K562 (cell line): ENCODE measurements around the gene TECTA. TPM values are rescaled to one million over a fixed set of nuclear protein-coding genes. Genes with fewer than 3 reads are reported as not detected.

ENCODE experiments used
- ATAC-seq: fragments of 200-7000 bp; cut with Tn5 transposase; 3 replicates; pipeline ENCODE4 v1.9.1; 2020; ENCODE audit warnings: moderate library complexity
- BruUV-seq: library from RNA; stranded (reverse); fragments of 400-500 nt; replicated peaks from 2 replicates; lab custom pipeline; 2021; lab: Mats Ljungman, UMichigan
- CTCF ChIA-PET: fragments of 300-600 bp; formaldehyde crosslinking; extraction: SDS; loops from one replicate; lab custom pipeline; 2021; ENCODE audit warnings: low intra/inter-chr PET ratio; lab: Yijun Ruan, JAX
- POLR2A ChIA-PET: fragments of 300-600, 350-650 bp; sonication (Branson Sonifier 250); formaldehyde crosslinking; extraction: SDS; loops from one replicate; lab custom pipeline; 2021; ENCODE audit warnings: antibody characterized with exemption, inconsistent platforms; lab: Yijun Ruan, JAX
- DNase-seq, 4 experiments: peaks; one replicate each; pipeline versions ENCODE4 v3.0.0 to v3.0.0-alpha.2; 2011 to 2018; ENCODE audit warnings: low spot score in 3 of 4, mixed read lengths in 3 of 4; ENCODE audit errors: extremely low read depth in 1 of 4
- FAIRE-seq: peaks from 2 replicates; lab custom pipeline; 2011; peaks lifted over from hg19 to GRCh38; lab: Jason Lieb, UNC
- H2AFZ ChIP-seq: 2 replicates; pipeline ENCODE4 v1.6.0; 2011; ENCODE audit warnings: low read depth, low read length, control low read depth, inconsistent platforms
- H3K27ac ChIP-seq: fragments of 200-600 bp; 3 replicates; pipeline ENCODE4 v1.8.0; 2011; ENCODE audit warnings: low read depth, mild to moderate bottlenecking, control low read depth, inconsistent platforms, low read length, moderate library complexity, mixed read lengths; ENCODE audit errors: extremely low read depth
- H3K27me3 ChIP-seq, 2 experiments: fragments of 300-600 bp in 1 of 2; 2 replicates in 1 of 2; 3 replicates in 1 of 2; pipeline versions ENCODE4 v1.6.0 to v1.8.0; 2011; ENCODE audit warnings: inconsistent platforms in 2 of 2, low read length in 2 of 2, mild to moderate bottlenecking in 1 of 2, mixed read lengths in 1 of 2, moderate library complexity in 1 of 2; ENCODE audit not compliant: control insufficient read depth in 2 of 2, insufficient read depth in 2 of 2
- H3K36me3 ChIP-seq: fragments of 300-600 bp; 3 replicates; pipeline ENCODE4 v1.8.0; 2011; ENCODE audit warnings: mild to moderate bottlenecking, low read length, inconsistent platforms; ENCODE audit not compliant: control insufficient read depth, insufficient read depth
- H3K4me1 ChIP-seq, 2 experiments: fragments of 200-600 bp in 1 of 2; replicated peaks in 1 of 2; 2 replicates in 1 of 2; 3 replicates in 1 of 2; pipeline versions ENCODE4 v1.5.1 to v1.8.0; 2011; ENCODE audit warnings: inconsistent platforms in 2 of 2, low read length in 2 of 2, mild to moderate bottlenecking in 1 of 2, mixed read lengths in 1 of 2, moderate library complexity in 1 of 2; ENCODE audit not compliant: control insufficient read depth in 2 of 2, insufficient read depth in 2 of 2
- H3K4me2 ChIP-seq: 2 replicates; pipeline ENCODE4 v1.6.1; 2011; ENCODE audit warnings: low read length, control low read depth, inconsistent platforms, mixed read lengths; ENCODE audit not compliant: insufficient read depth
- H3K4me3 ChIP-seq: fragments of 200-600 bp; sonication (generic), shearing (Covaris generic); 2 replicates; pipeline ENCODE4 v1.5.1; 2016; ENCODE audit warnings: control low read depth, inconsistent platforms
- H3K79me2 ChIP-seq: fragments of 200-600 bp; 3 replicates; pipeline ENCODE4 v1.8.0; 2011; ENCODE audit warnings: low read length, inconsistent platforms; ENCODE audit not compliant: control insufficient read depth, insufficient read depth
- H3K9ac ChIP-seq, 2 experiments: 2 replicates each; pipeline versions ENCODE4 v1.6.0 to v1.6.1; 2011; ENCODE audit warnings: low read depth in 2 of 2, low read length in 2 of 2, control low read depth in 1 of 2, inconsistent platforms in 1 of 2, mild to moderate bottlenecking in 1 of 2, mixed read lengths in 1 of 2; ENCODE audit not compliant: insufficient read depth in 1 of 2
- H3K9me1 ChIP-seq: one replicate; pipeline ENCODE4 v1.6.0; 2011; ENCODE audit warnings: inconsistent platforms, mild to moderate bottlenecking, low read length, moderate library complexity; ENCODE audit not compliant: control insufficient read depth, insufficient read depth
- H3K9me3 ChIP-seq: replicated peaks from 2 replicates; pipeline ENCODE4 v1.5.1; 2011; ENCODE audit warnings: low read depth, low read length, inconsistent platforms; ENCODE audit not compliant: control insufficient read depth, insufficient read depth
- H4K20me1 ChIP-seq: replicated peaks from 2 replicates; pipeline ENCODE4 v1.6.1; 2011; ENCODE audit warnings: low read length, inconsistent platforms, mixed read lengths; ENCODE audit not compliant: control insufficient read depth, insufficient read depth
- ELF4 ChIP-seq: fragments of 450-650 bp; formaldehyde crosslinking; IDR thresholded peaks from 2 replicates; pipeline ENCODE4 v1.4.0; 2022; ENCODE audit warnings: missing genetic modification characterization
- RNF2 ChIP-seq: sonication (generic); IDR thresholded peaks from 2 replicates; pipeline ENCODE4 v1.6.1; 2016
- SPI1 ChIP-seq: IDR thresholded peaks from 2 replicates; pipeline ENCODE4 v1.6.1; 2011; ENCODE audit warnings: low read depth, low read length, control low read depth, borderline replicate concordance
- ZNF384 ChIP-seq: IDR thresholded peaks from 2 replicates; pipeline ENCODE4 v1.6.1; 2012; ENCODE audit warnings: low read depth, low read length, improper control_type of control experiment
- WGBS: fragments of 100-300 bp; shearing (Covaris generic); methylation state at CpG from one replicate; pipeline ENCODE4 v1.1.6; 2016; ENCODE audit warnings: low coverage, mixed read lengths; ENCODE audit not compliant: insufficient coverage; ENCODE audit errors: missing lambda C conversion rate; 5-methylcytosine and 5-hydroxymethylcytosine counted together
- in situ Hi-C: fragments of 300-500 bp; cut with MboI; formaldehyde crosslinking; loops from 4 replicates; pipeline ENCODE4 v1.15.0; 2018; ENCODE audit warnings: inconsistent platforms, mixed read lengths
- intact Hi-C: fragments of 100-400 bp; cut with micrococcal nuclease; formaldehyde crosslinking; loops from 2 replicates; pipeline ENCODE4 v1.14.2; 2022
- polyA plus RNA-seq, 8 experiments: library from polyadenylated mRNA; depleted of rRNA in 4 of 8; stranded (reverse) in 5 of 8; unstranded in 3 of 8; fragments of >200 nt; fragmentation: Nextera tagmentation in 2 of 8; fragmentation: Illumina TruSeq in 1 of 8; extraction: Ambion mirVana in 2 of 8; extraction: Trizol in 1 of 8; gene quantifications; 2 replicates each; pipeline versions ENCODE4 v1.2.1 to v1.2.3, GENCODE V29; 2011 to 2014; ENCODE audit warnings: inconsistent platforms in 1 of 8, missing spikeins in 1 of 8
- total RNA-seq, 7 experiments: library from RNA; depleted of rRNA in 6 of 7; stranded (reverse); fragments of >200 nt in 6 of 7; fragmentation: Illumina TruSeq in 2 of 7; extraction: Trizol in 2 of 7; gene quantifications; 2 replicates each; pipeline versions ENCODE4 v1.2.1 to v1.2.3, GENCODE V29; 2011 to 2021; ENCODE audit warnings: low replicate concordance in 1 of 7
- TF ChIP-seq, protein P1 (sequence below): fragments of 450-650 bp; IDR thresholded peaks from 2 replicates; pipeline ENCODE4 v1.6.1; 2018; ENCODE audit not compliant: partially characterized antibody
- TF ChIP-seq, protein P2 (sequence below): fragments of 250-450 bp; sonication (Bioruptor Pico); IDR thresholded peaks from 2 replicates; pipeline ENCODE4 v1.5.0; 2022; ENCODE audit warnings: mild to moderate bottlenecking

Gene TECTA
- total and polyA plus RNA-seq, 9 of the 15 experiments (the other 6 are each of a cell fraction or from before 2014, with no cell fraction given), result under 0.01 to 0.04 (median 0.03) TPM; not detected in 5

DNA sequence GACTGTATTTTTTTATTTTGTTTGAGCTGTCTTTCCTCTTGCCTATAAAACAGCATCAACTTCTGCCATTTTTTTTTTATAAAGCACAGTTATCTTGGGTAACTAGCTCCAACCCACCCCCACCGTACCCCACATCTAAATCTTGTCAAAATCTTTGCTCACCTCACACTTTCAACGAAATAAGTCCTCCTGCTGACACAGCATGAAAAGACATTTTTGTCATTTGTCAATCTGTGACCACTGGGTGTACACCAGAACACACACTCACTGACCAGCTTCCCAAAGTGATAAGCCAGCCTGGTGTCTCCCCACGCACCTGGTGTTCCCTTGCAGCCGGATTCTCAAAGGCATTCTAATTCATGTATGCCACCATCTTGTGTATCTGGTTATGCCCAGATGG, 1.7 kb upstream of the TECTA start (continued):
- TF ChIP-seq, protein P1, sequence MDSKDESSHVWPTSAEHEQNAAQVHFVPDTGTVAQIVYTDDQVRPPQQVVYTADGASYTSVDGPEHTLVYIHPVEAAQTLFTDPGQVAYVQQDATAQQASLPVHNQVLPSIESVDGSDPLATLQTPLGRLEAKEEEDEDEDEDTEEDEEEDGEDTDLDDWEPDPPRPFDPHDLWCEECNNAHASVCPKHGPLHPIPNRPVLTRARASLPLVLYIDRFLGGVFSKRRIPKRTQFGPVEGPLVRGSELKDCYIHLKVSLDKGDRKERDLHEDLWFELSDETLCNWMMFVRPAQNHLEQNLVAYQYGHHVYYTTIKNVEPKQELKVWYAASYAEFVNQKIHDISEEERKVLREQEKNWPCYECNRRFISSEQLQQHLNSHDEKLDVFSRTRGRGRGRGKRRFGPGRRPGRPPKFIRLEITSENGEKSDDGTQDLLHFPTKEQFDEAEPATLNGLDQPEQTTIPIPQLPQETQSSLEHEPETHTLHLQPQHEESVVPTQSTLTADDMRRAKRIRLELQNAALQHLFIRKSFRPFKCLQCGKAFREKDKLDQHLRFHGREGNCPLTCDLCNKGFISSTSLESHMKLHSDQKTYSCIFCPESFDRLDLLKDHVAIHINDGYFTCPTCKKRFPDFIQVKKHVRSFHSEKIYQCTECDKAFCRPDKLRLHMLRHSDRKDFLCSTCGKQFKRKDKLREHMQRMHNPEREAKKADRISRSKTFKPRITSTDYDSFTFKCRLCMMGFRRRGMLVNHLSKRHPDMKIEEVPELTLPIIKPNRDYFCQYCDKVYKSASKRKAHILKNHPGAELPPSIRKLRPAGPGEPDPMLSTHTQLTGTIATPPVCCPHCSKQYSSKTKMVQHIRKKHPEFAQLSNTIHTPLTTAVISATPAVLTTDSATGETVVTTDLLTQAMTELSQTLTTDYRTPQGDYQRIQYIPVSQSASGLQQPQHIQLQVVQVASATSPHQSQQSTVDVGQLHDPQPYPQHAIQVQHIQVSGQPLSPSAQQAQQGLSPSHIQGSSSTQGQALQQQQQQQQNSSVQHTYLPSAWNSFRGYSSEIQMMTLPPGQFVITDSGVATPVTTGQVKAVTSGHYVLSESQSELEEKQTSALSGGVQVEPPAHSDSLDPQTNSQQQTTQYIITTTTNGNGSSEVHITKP, result no peak
- TF ChIP-seq RNF2, result no peak
- TF ChIP-seq ZNF384, result no peak

DNA sequence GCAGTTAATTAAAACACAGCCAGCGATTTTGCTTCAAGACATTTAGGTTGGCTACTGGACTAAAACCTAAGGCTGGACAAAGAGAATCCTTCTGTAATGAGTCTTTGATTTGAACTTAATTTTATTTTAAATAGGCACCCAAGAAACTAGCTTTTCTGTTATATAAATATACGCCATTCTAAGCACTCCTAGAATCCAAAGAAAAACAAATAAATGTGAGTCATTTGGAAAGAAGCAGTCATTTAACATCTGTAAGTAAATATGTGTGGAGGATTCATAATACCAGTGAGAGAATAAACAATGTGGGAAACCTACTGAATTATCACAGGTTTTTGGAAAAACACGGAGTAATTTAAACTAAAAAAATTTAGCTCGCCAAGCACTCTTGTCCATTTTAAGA, 1.2 kb upstream of the TECTA start:
- Histone ChIP-seq H3K9me1 (no peaks in the 10 kb centered on the region), H3K9me3 (no peaks in the 10 kb centered on the region), H3K27me3 (peaks cover 4 to 12% of the 10 kb centered on the region in 2 experiments; a peak in 4 of 5 replicates), H3K4me1 (no peaks in the 10 kb centered on the region), H3K27ac (no peak overlapping the region), H3K9ac (no peak overlapping the region), H3K4me2 (no peak overlapping the region), H3K79me2 (no peaks in the 10 kb centered on the region), H3K4me3 (no peak overlapping the region), H3K36me3 (no peaks in the 10 kb centered on the region), H4K20me1 (no peaks in the 10 kb centered on the region), H2AFZ (no peak overlapping the region)
- TF ChIP-seq ELF4 (CRISPR knock-in tag) (no peak), SPI1 (no peak)
- TF ChIP-seq, protein P2, sequence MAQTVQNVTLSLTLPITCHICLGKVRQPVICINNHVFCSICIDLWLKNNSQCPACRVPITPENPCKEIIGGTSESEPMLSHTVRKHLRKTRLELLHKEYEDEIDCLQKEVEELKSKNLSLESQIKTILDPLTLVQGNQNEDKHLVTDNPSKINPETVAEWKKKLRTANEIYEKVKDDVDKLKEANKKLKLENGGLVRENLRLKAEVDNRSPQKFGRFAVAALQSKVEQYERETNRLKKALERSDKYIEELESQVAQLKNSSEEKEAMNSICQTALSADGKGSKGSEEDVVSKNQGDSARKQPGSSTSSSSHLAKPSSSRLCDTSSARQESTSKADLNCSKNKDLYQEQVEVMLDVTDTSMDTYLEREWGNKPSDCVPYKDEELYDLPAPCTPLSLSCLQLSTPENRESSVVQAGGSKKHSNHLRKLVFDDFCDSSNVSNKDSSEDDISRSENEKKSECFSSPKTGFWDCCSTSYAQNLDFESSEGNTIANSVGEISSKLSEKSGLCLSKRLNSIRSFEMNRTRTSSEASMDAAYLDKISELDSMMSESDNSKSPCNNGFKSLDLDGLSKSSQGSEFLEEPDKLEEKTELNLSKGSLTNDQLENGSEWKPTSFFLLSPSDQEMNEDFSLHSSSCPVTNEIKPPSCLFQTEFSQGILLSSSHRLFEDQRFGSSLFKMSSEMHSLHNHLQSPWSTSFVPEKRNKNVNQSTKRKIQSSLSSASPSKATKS (CRISPR knock-in tag), result no peak
- BruUV-seq, result no TSS peak
- in situ Hi-C loops (no loop called here), intact Hi-C loops (no loop called here)
- no peak for FAIRE-seq
- ChIA-PET POLR2A (no interaction called here), CTCF (no interaction called here)
- WGBS, result 0% methylated on average over 4 of the region's 4 CpGs
- DNase-seq, result no peak
- no peak for ATAC-seq
